Measurements from ENCODE around the gene CAPS.
"Not testable (repeated sequence)": the region's sequence is repeated elsewhere in the genome, so short reads cannot be mapped to it uniquely, and the experiment has no call there.

Gene CAPS

GRCh38 chr19:5958851-5959122 lies 44.7 kb downstream of the CAPS start:
- no peak for DNase-seq

- no peak for DNase-seq
Measured at GRCh38 chr19:5959260-5960004, 45.4 kb downstream of the CAPS start.

- no peak for DNase-seq
Measured at GRCh38 chr19:5960005-5961001, 46.2 kb downstream of the CAPS start.

GRCh38 chr19:5961641-5961968 lies 47.6 kb downstream of the CAPS start:
- not testable (repeated sequence) for DNase-seq

GRCh38 chr19:5961969-5962945 lies 48.2 kb downstream of the CAPS start:
- peak; percentile 77 for DNase-seq

GRCh38 chr19:5963259-5963658 lies 49.2 kb downstream of the CAPS start:
- not testable (repeated sequence) for DNase-seq

GRCh38 chr19:5963855-5964254 lies 49.8 kb downstream of the CAPS start:
- DNase-seq, result no peak

GRCh38 chr19:5964816-5965565 lies 50.9 kb downstream of the CAPS start:
- DNase-seq, result no peak

Measured in activated gamma-delta T cell treated with Interleukin-2 at 50 U/mL for 16 hours (primary cell).